GM18505 (cell line): ENCODE results near the gene IFNA21.
A peak's percentile ranks its signal among the peaks of the same experiment; 100 is the strongest.
"Not testable (repeated sequence)": the region's sequence is repeated elsewhere in the genome, so short reads cannot be mapped to it uniquely, and the experiment has no call there.

Source experiments
- ATAC-seq: cut with Tn5 transposase; IDR thresholded peaks from one replicate; pipeline ENCODE4 v1.9.1; 2021; ENCODE audit not compliant: unreplicated experiment
- POLR2A ChIP-seq: IDR thresholded peaks from 4 replicates; pipeline ENCODE4 v1.6.1; 2011; ENCODE audit warnings: borderline replicate concordance; ENCODE audit not compliant: insufficient read depth, insufficient read length; ENCODE audit errors: extremely low read depth

IFNA21 gene

DNA sequence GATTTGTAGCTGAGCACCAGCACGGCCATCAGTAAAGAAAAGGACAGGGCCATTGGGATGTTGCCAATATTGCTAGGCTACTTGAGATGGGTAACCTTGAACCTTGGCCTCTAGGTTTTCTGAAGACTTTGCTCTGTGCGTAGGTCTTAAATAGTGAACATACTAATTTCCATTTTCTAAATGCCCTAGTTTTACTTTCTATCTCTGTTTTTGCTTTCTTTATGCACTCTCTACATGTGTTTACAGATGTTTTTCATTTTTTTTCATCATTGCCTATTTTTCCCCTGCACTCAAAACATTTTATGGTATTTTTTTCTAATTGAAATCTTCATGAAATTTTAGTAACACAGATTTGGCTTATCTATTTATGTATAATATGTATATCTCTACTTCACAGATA, at the start of gene IFNA21:
Gene IFNA21 (minus strand): TSS at position 101 of the 400 bp plus-strand sequence. CDS start 48 bp downstream, at position 53.
- not testable (repeated sequence) for ATAC-seq

DNA sequence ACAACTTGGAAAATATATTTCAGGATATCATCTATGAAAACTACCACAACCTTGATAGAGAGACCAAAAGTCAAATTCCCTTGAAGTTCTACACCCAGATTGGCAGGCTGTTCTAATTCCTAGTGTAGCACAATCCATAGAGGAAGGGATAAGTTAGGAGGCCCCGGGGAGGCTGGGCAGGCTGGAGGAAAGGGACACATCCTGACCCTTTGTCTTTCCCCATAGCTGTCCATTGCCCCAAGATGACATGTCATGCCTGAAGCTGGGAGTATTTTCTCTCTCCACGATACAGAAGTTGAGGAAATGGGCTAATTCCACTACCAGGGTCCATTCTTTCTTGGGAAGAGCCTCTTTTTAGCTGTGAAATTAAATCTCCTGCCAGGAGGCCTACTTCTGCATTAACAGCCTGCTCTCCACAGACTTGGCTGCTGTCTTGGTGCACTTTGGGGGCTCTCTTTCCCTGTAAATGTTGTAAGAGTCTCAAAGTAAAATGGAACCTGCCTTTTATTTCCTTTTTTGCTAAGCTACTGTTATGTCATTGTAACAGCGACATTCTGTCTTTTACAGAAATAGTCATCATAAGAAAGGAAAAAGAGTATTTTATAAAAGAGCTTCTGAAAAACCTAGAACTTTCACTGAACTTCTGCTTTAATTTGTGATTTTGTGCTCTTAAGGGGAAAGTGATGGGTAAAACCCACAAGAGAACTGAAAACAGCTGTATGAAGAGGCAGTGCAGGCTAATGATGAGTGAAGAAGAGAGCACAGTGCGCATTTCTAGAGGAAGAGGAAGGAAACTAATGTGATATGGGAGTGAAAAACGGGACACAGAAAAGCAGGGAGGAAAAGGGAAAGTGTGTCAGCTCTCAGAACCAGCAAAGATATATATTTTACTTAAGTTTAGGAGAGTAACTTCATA, 47.2 kb upstream of the IFNA21 start:
- ATAC-seq: peak; percentile 70

DNA sequence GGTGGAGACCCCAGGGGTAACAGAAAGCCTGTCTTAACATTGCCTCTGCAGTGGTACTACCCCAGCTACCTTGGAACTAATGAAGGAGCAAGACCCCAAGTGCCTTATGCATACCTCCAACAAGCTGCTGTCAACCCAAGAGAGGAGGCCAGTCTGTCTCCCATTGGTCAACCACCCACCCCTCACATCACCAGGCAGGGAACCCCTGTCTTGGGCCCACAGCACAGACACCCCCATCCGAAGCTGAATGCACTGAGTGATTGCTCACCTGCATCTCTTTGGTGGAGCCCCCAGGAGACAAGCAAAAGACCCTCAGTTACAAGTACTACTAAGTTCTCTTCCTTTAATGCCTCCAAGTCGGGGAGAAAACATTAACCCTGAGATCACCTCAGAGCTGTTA, 45.7 kb upstream of the IFNA21 start:
- not testable (repeated sequence) for ATAC-seq

DNA sequence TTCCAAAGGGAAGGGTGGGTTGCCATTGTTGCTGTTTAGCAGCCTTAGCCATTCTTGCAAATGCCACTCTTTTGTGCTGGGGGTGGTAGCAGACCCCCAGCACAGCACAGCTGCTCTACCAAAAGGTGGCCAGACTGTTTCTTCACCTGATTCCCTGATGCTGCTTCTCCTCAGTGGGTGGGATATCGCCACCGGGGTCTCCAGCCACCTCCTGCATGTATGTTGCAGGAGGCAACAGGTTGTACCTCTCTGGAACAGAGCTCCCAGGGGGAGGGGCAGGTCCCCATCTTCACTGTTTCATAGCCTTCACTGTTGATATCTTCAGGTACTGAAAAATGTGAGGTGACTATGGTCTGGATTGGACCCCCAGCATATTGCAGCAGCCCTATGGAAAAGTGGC, 44.3 kb upstream of the IFNA21 start:
- ATAC-seq: not testable (repeated sequence)

DNA sequence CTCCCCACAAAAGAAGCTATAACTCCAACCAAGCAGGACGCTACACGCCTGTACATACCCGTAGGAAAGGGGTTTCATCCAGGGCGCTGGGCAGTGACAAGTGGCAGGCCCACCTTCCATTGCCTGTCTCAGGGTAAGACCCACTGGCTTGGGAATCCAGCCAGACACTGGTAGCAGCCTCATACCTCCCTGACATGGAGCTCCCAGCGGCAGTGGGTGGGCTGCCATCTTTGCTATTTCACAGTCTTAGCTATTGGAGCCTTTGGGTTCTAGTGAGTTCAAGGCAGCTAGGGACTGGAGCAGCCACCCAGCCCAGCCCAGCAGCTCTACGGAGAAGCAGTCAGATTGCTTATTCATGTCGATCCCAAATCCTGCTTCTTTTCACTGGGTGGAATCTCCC, 43.9 kb upstream of the IFNA21 start:
- TF ChIP-seq POLR2A: no peak
- ATAC-seq: no peak

DNA sequence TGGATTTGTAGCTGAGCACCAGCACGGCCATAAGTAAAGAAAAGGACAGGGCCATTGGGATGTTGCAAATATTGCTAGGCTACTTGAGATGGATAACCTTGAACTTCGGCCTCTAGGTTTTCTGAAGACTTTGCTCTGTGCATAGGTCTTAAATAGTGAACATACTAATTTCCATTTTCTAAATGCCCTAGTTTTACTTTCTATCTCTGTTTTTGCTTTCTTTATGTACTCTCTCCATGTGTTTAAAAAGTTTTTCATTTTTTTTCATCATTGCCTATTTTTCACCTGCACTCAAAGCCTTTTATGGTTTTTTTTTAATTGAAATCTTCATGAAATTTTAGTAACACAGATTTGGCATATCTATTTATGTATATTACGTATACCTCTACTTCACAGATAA, 40.6 kb upstream of the IFNA21 start, which contains the start of gene IFNA10:
Gene IFNA10 (minus strand): TSS at position 101 of the 400 bp plus-strand sequence. CDS start 46 bp downstream, at position 55.
- not testable (repeated sequence) for ATAC-seq

DNA sequence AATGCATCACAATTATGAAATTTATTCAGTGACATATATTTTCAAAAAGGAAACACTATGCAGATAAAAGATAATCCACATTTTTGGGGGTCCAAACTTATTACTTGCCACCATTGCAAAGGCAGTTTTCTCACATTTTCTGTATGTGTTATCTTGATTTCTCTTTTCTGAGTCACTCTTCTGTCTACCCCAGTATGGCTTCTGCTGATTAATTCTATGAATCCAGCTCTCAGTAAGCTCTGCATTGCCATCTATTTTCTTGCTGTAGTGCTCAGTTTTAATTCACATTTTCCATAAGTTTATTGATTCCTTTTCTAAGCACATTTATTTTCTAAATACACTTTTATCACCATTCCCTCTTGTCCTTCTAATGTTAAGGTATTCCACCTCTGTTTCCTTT, 38.7 kb upstream of the IFNA21 start:
- no peak for TF ChIP-seq POLR2A
- no peak for ATAC-seq

DNA sequence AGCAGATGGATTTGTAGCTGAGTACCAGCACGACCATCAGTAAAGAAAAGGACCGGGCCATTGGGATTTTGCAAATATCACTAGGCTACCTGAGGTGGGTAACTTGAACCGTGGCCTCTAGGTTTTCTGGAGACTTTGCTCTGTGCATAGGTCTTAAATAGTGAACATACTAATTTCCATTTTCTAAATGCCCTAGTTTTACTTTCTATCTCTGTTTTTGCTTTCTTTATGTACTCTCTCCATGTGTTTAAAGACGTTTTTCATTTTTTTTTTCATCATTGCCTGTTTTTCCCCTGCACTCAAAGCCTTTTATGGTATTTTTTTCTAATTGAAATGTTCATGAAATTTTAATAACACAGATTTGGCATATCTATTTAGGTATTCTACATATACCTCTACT, 35.6 kb upstream of the IFNA21 start, which contains the start of gene IFNA7:
Gene IFNA7 (minus strand): TSS at position 101 of the 400 bp plus-strand sequence. CDS start 40 bp downstream, at position 61.
- not testable (repeated sequence) for ATAC-seq

DNA sequence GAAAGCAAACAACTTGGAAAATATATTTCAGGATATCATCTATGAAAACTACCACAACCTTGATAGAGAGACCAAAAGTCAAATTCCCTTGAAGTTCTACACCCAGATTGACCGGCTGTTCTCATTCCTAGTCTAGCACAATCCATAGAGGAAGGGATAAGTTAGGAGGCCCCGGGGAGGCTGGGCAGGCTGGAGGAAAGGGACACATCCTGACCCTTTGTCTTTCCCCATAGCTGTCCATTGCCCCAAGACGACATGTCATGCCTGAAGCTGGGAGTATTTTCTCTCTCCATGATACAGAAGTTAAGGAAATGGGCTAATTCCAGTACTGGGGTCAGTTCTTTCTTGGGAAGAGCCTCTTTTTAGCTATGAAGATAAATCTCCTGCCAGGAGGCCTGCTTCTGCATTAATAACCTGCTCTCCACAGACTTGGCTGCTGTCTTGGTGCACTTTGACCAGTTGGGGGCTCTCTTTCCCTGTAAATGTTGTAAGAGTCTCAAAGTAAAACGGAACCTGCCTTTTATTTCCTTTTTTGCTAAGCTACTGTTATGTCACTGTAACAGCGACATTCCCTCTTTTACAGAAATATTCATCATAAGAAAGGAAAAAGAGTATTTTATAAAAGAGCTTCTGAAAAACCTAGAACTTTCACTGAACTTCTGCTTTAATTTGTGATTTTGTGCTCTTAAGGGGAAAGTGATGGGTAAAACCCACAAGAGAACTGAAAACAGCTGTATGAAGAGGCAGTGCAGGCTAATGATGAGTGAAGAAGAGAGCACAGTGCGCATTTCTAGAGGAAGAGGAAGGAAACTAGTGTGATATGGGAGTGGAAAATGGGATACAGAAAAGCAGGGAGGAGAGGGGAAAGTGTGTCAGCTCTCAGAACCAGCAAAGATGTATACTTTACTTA, 28.7 kb upstream of the IFNA21 start:
- ATAC-seq: peak; percentile 95

DNA sequence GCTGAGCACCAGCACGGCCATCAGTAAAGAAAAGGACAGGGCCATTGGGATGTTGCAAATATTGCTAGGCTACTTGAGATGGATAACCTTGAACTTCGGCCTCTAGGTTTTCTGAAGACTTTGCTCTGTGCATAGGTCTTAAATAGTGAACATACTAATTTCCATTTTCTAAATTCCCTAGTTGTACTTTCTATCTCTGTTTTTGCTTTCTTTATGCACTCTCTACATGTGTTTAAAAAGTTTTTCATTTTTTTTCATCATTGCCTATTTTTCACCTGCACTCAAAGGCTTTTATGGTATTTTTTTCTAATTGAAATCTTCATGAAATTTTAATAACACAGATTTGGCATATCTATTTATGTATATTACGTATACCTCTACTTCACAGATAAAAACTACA, 21.0 kb upstream of the IFNA21 start, which contains the start of gene IFNA4:
Gene IFNA4 (minus strand): TSS at position 101 of the 400 bp plus-strand sequence. CDS start 56 bp downstream, at position 45.
- not testable (repeated sequence) for ATAC-seq

DNA sequence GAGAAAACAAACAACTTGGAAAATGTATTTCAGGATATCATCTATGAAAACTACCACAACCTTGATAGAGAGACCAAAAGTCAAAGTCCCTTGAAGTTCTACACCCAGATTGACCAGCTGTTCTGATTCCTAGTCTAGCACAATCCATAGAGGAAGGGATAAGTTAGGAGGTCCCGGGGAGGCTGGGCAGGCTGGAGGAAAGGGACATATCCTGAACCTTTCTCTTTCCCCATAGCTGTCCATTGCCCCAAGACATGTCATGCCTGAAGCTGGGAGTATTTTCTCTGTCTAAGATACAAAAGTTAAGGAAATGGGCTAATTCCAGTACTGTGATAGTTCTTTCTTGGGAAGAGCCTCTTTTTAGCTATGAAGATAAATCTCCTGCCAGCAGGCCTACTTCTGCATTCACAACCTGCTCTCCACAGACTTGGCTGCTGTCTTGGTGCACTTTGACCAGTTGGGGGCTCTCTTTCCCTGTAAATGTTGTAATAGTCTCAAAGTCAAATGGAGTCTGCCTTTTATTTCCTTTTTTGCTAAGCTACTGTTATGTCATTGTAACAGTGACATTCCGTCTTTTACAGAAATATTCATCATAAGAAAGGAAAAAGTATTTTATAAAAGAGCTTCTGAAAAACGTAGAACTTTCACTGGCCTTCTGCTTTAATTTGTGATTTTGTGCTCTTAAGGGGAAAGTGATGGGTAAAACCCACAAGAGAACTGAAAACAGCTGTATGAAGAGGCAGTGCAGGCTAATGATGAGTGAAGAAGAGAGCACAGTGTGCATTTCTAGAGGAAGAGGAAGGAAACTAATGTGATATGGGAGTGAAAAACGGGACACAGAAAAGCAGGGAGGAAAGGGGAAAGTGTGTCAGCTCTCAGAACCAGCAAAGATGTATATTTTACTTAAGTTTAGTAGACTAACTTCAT, 16.6 kb upstream of the IFNA21 start:
- peak; percentile 94 for ATAC-seq

DNA sequence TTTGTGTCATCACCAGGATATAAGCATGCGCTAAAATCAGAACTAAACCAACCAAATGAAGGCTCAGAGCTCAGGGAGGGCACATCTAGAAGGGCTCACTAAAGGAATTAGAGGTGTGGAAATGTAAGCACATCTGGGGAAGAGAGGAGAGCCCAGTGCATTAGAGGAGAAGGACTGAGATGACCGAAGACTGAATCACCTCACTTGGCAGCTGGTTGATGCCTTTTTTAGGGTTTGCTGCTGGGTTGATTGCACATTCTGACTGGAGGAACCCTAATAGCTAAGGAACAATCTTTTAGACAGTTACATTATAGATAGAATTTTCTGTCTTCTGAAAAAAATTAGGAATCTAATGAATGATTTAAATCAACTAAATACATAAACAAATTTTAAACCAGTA, 8.2 kb upstream of the IFNA21 start:
- ATAC-seq: no peak
- no peak for TF ChIP-seq POLR2A

DNA sequence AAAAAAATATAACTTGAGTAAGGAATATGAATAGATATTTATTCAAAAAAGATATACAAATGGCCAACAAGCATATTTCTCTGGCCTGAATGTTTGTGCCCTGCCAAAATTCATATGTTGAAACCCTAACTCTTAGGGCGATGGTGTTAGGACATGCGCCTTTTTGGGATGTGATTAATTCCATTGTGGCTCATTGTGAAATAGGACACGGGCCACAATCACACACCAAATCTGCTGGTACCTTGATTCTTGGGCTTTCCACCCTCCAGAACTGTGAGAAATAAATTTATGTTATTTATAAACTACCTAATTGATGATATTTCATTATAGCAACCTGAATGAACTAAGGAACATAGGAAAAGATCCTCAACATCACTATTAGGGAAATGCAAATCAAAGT, 5.7 kb upstream of the IFNA21 start:
- ATAC-seq: no peak
- TF ChIP-seq POLR2A: no peak

DNA sequence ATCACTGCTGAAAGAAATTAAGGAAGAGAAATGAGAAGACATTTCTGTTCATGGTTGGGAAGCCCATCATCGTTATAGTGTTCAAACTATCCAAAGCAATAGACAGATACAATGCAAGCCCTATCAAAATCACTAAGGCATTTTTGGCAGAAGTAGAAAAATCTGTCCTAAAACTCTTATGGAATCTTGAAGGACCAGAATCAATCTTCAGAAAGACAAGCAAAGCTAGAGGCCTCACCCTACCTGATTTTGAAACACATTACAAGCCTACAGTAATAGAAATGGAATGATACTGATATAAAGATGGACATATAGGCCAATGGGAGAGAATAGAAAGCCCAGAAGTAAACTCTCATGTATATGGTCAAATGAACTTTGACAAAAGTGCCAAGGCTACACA, 4.9 kb upstream of the IFNA21 start:
- TF ChIP-seq POLR2A: no peak
- ATAC-seq: no peak
